Testis (tissue), 3 donors: ENCODE data around the gene PBX1. TPM values are rescaled to one million over a fixed set of nuclear protein-coding genes. Genes with fewer than 3 reads are reported as not detected.

Source experiments
- DNase-seq: peaks from one replicate; pipeline ENCODE4 v3.0.0-alpha.2; 2019
- H3K27ac ChIP-seq, 2 donors: fragments of 200-600 bp; sonication (generic); one replicate each; pipeline ENCODE4 v1.5.1; 2019
- H3K27me3 ChIP-seq: fragments of 200-600 bp; sonication (generic); one replicate; pipeline ENCODE4 v1.5.1; 2019
- H3K36me3 ChIP-seq: fragments of 200-600 bp; sonication (generic); one replicate; pipeline ENCODE4 v1.5.1; 2017; ENCODE audit warnings: low read depth; ENCODE audit errors: missing control alignments
- H3K4me1 ChIP-seq: fragments of 200-600 bp; sonication (generic); one replicate; pipeline ENCODE4 v1.5.1; 2019
- H3K4me3 ChIP-seq, 2 donors: fragments of 200-600 bp; sonication (generic); one replicate each; pipeline ENCODE4 v1.5.1; 2017 to 2019
- H3K9me3 ChIP-seq: fragments of 200-600 bp; sonication (generic); one replicate; pipeline ENCODE4 v1.5.1; 2017
- POLR2A ChIP-seq: fragments of 450-650 bp; IDR thresholded peaks from one replicate; pipeline ENCODE4 v1.6.1; 2017; ENCODE audit warnings: antibody characterized with exemption, mild to moderate bottlenecking, moderate library complexity
- WGBS, 2 donors: methylation state at CpG; one replicate each; pipeline ENCODE4 v1.1.5; 2018; 5-methylcytosine and 5-hydroxymethylcytosine counted together
- intact Hi-C: fragments of 100-400 bp; cut with DNase I; formaldehyde crosslinking; loops from one replicate; pipeline ENCODE4 v1.15.1; 2023; ENCODE audit warnings: low total_unique reads
- polyA plus RNA-seq: library from polyadenylated mRNA; stranded (reverse); fragments of 350-450 nt; fragmentation: Illumina TruSeq; extraction: RNeasy Lipid Tissue Mini Kit (QIAGEN cat#74804); gene quantifications from one replicate; pipeline ENCODE4 v1.2.3, GENCODE V29; 2014; ENCODE audit warnings: low read depth, low replicate concordance; ENCODE audit not compliant: insufficient read depth
- total RNA-seq, 2 donors: library from RNA; depleted of rRNA; stranded (reverse); fragments of >200 nt; gene quantifications; one replicate each; pipeline ENCODE4 v1.2.3, GENCODE V29; 2016
- TF ChIP-seq, protein P1 (sequence below), 3 experiments: fragments of 450-650 bp in 2 of 3; fragments of 200-600 bp in 1 of 3; sonication (generic) in 1 of 3; IDR thresholded peaks; one replicate each; pipeline ENCODE4 v1.5.1; 2016 to 2019; ENCODE audit warnings: antibody characterized with exemption in 3 of 3, mild to moderate bottlenecking in 2 of 3, moderate library complexity in 1 of 3

Gene PBX1
- total and polyA plus RNA-seq, 3 donors from 2014 or later: 20.2 to 25.0 (median 20.3) TPM

DNA sequence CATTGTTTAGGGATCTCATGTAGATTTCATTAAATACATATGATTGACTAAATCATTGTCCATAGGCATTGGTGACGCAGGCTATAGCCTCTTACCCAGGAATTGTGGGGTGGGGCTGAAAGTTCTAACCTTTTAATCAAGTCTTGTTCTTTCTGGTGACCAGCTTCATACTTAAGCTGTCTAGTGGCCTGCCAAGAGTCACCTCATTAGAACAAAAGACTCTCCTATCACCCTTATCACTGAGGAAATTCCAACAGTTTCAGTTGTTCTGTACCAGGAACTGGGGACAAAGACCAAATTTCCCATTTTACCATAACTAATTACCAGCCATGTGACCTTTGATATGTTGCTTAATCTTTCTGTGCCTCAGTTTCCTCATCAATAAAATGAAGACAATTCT, 298.5 kb downstream of the PBX1 start:
- intact Hi-C loops: no loop called here
- WGBS, 2 donors: 93 to 100% methylated on average over 1 of the region's 1 CpG
- DNase-seq: no peak
- Histone ChIP-seq H3K4me3 (no peak overlapping the region), H3K27ac (no peak overlapping the region), H3K9me3 (no peaks in the 10 kb centered on the region), H3K27me3 (no peaks in the 10 kb centered on the region), H3K4me1 (no peaks in the 10 kb centered on the region), H3K36me3 (no peaks in the 10 kb centered on the region)
- TF ChIP-seq POLR2A: no peak
- TF ChIP-seq, protein P1, sequence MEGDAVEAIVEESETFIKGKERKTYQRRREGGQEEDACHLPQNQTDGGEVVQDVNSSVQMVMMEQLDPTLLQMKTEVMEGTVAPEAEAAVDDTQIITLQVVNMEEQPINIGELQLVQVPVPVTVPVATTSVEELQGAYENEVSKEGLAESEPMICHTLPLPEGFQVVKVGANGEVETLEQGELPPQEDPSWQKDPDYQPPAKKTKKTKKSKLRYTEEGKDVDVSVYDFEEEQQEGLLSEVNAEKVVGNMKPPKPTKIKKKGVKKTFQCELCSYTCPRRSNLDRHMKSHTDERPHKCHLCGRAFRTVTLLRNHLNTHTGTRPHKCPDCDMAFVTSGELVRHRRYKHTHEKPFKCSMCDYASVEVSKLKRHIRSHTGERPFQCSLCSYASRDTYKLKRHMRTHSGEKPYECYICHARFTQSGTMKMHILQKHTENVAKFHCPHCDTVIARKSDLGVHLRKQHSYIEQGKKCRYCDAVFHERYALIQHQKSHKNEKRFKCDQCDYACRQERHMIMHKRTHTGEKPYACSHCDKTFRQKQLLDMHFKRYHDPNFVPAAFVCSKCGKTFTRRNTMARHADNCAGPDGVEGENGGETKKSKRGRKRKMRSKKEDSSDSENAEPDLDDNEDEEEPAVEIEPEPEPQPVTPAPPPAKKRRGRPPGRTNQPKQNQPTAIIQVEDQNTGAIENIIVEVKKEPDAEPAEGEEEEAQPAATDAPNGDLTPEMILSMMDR (IDR thresholded peaks at IDR 0.05): no peak

DNA sequence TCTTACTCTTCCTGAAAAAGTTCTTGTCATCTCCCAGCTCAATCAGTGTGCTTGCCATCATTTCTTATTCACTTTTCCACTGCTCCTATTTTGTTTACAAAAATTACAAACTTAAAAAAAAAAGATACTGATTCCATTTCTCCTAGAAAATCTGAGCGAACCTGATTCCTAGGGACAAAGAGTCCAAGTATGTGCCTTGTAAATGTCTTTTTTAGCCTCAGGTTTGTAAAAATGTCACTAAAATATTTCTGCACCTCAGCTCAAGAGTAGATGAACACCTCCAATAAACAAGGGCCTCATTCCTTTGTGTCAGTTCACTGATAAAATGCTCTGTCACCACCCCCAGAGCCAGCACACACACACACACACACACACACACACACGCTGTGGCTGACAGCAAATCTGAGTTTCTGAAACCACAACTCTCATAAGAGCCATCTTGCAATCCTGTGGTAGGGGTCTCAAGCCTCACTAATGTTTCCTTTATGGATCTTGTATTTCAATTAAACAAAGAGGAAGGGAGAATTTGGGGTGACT, 299.2 kb downstream of the PBX1 start:
- no peaks in the 10 kb centered on the region for H3K36me3 ChIP-seq
- DNase-seq: no peak
- H3K4me1 ChIP-seq: no peaks in the 10 kb centered on the region
- H3K9me3 ChIP-seq: no peaks in the 10 kb centered on the region
- intact Hi-C loops: no loop called here
- no peak overlapping the region for H3K4me3 ChIP-seq
- TF ChIP-seq, protein P1 (IDR thresholded peaks at IDR 0.05): no peak
- no peak for TF ChIP-seq POLR2A
- H3K27ac ChIP-seq: no peak overlapping the region
- WGBS, 2 donors: 81 to 90% methylated on average over 2 of the region's 2 CpGs
- no peaks in the 10 kb centered on the region for H3K27me3 ChIP-seq

DNA sequence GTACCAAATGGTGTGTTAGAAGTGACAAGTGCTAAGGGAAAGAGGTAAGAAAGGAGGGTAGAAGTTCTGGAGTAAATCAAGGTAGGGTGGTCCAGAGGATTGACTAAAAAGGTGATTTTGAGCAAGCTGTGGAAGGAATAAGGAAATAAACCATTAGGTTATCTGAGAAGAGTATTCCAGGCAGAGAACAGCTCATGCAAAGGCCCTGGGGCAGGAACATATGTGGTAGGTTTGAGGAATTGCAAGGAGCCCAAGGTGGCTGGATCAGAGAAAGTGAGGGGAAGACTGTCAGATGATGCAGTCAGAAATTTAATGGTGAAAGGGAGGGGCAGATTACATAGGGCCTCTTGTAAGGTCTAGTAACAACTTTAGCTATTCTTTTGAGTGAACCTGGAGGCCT, 302.6 kb downstream of the PBX1 start:
- H3K4me1 ChIP-seq: no peaks in the 10 kb centered on the region
- DNase-seq: no peak
- H3K27ac ChIP-seq: no peak overlapping the region
- H3K4me3 ChIP-seq: no peak overlapping the region
- intact Hi-C loops: no loop called here
- H3K36me3 ChIP-seq: no peaks in the 10 kb centered on the region
- TF ChIP-seq, protein P1 (IDR thresholded peaks at IDR 0.05): no peak
- no peak for TF ChIP-seq POLR2A
- H3K27me3 ChIP-seq: no peaks in the 10 kb centered on the region
- H3K9me3 ChIP-seq: no peaks in the 10 kb centered on the region

DNA sequence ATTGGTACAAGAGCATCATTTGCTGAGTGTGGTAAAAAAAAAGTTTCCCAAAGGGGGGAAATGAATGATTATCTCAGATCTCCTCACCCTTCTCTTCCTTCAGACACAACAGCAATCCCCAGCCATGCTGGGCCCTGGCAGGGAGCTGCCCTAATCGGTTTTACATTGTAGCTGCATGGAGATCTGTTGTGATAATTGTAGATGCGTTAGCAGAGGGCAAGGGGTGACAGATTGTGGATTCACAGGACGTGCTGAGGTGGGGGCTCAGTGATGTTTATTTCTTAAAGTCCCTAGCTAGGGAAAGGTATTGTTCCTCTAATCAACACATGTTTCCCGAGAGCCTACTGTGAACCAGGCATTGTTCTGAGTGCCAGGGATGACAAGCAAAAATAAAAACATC, 304.1 kb downstream of the PBX1 start:
- Histone ChIP-seq H3K36me3 (no peaks in the 10 kb centered on the region), H3K27ac (no peak overlapping the region)
- intact Hi-C loops: no loop called here

DNA sequence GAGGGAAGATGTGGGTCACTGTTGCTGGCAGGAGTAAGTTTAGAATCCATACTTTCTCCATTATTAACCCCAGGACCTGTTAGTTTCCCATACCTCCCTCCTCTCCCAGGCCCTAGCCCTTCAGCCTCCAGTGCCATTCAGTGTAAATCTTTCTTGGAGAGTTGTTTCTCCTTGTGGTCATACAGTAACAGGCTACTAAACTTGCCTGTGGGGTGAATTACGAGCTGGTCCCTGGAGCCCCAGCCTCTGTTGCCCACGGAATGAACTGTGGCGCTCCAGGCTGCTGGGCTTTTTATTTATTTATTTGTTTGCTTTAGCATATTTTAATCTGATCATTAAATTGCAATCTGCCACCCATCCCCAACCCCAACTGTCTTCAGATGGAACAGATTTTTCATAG, 305.2 kb downstream of the PBX1 start:
- Histone ChIP-seq H3K4me3 (no peak overlapping the region), H3K36me3 (no peaks in the 10 kb centered on the region), H3K4me1 (no peaks in the 10 kb centered on the region), H3K27me3 (no peaks in the 10 kb centered on the region), H3K27ac (no peak overlapping the region), H3K9me3 (no peaks in the 10 kb centered on the region)
- no peak for DNase-seq
- intact Hi-C loops: no loop called here
- WGBS, 2 donors: 75 to 87% methylated on average over 3 of the region's 3 CpGs
- TF ChIP-seq, protein P1 (IDR thresholded peaks at IDR 0.05): no peak
- no peak for TF ChIP-seq POLR2A

More for the DNA sequence above, 304.1 kb downstream of the PBX1 start:
- DNase-seq: no peak
- no peak for TF ChIP-seq POLR2A
- TF ChIP-seq, protein P1 (IDR thresholded peaks at IDR 0.05): no peak
- no peaks in the 10 kb centered on the region for H3K27me3 ChIP-seq
- H3K4me1 ChIP-seq: no peaks in the 10 kb centered on the region
- H3K9me3 ChIP-seq: no peaks in the 10 kb centered on the region
- WGBS, 2 donors: 69% methylated on average over 4 of the region's 4 CpGs
- H3K4me3 ChIP-seq: no peak overlapping the region
